ENCODE measurements around the gene GNAQ.
"Not testable (repeated sequence)": the region's sequence is repeated elsewhere in the genome, so short reads cannot be mapped to it uniquely, and the experiment has no call there.

The GNAQ gene

GRCh38 chr9:77806741-77807140 is 224.9 kb downstream of the GNAQ start:
- DNase-seq = no peak

DNA sequence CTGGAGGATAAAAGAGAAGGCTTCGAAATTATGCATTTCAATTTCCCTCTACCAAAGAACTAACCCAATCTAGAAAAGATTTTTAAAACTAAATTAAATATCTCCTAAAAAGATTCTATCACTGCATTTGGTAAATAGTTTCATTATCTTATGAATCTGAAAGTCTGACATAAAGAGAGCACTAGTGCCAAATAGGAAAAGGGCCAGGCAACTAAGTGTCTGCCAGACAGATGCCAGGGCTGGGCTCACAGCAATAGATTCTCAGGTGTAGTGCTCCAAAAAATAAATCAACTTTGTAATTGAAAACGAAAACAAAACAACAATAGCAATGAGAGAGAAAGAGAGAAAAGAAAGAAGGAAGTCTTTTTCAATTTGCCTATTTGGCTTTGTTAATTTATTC is 225.8 kb downstream of the GNAQ start:
- DNase-seq = no peak

- no peak for DNase-seq
Observed at GRCh38 chr9:77803423-77803822, 228.2 kb downstream of the GNAQ start.

- no peak for DNase-seq
Observed at GRCh38 chr9:77802515-77803293, 228.9 kb downstream of the GNAQ start.

DNA sequence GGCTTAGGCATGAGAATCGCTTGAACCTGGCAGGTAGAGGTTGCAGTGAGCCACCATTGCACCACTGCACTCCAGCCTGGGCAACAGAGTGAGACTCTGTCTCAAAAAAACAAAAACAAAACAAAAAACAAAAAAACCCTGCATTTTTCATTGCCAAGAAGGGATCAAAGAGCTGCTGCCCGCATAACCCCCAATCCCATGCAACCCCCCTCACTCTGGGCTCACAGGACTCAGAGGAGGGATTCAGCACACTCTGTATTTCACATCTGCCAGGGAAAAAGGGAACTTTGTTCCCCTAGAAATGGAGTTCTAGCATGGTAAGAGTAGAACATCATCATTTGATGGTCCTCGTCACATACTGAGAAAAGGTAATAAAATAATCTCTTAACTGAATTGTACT is 229.5 kb downstream of the GNAQ start:
- no peak for DNase-seq

DNA sequence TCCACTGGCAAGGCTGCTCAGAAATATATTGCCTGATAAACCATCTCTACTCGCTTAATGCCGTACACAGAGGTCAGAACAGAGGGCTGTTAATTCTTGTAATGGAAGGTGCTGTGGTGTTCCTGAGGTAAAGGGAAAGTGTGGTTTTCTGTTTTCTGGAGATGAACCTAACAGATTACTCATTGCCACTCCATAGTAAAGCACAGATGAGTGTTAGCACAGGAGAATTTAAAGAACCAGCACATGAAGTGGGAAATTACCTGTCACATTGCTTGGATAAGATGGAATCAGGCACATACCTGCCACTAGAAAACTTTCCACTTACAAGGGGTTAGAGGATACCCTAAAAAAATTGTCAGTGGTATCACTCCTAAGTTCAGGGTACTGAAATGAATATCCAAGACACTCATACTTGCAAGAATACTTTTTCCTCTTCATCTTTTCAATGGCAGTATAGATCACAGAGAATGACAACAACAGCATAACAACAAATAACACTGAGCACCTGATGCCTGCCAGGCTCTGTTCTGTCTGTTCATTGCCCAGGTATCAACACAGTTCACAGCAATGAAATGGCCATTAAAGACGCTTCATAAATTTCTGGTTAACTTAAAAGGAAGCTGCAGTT is 230.6 kb downstream of the GNAQ start:
- DNase-seq = no peak

- no peak for DNase-seq
Observed at GRCh38 chr9:77798140-77798539, 233.5 kb downstream of the GNAQ start.

DNA sequence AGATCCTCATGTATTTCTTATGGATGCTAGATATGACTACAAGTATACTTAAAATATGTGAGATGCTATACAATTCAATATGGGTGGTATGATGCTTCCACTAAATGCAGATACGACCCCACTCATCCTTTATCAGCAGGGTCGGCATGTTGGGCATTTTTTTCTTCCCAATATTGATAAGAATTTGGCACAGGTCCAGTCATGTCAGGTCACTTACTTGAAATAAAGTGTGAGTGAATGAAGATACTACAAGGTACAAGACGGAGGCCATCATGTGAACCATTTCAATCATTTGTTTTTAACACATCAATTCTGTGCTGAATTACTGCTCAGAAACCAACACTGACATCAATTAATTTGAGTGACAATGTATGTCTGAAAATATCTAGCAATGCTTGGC is 236.6 kb downstream of the GNAQ start:
- DNase-seq = no peak

- DNase-seq = no peak
Observed at GRCh38 chr9:77793849-77794248, 237.8 kb downstream of the GNAQ start.

DNA sequence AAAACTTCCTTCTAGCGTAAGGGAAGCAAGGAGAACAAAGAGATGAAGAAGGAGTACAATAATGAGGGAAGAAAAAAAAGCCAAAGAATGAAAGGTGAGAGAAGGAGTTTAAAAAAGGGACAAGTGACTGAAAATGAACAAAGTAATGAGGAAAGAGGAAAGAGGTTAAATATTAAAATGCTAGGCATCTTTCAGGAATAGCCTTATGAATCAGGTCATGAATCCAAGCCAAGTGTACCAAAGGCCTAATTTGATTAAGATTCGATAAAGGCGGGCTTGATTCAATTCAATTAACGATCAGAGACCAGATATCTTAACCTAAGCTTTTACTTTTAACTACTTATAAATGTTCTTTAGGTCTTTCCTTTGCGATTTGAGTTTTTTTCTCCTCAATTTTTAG is 241.7 kb downstream of the GNAQ start:
- no peak for DNase-seq

- no peak for DNase-seq
Observed at GRCh38 chr9:77785341-77785740, 246.3 kb downstream of the GNAQ start.

- DNase-seq = no peak
Observed at GRCh38 chr9:77783518-77783917, 248.1 kb downstream of the GNAQ start.

GRCh38 chr9:77779010-77779409 is 252.6 kb downstream of the GNAQ start:
- no peak for DNase-seq

DNA sequence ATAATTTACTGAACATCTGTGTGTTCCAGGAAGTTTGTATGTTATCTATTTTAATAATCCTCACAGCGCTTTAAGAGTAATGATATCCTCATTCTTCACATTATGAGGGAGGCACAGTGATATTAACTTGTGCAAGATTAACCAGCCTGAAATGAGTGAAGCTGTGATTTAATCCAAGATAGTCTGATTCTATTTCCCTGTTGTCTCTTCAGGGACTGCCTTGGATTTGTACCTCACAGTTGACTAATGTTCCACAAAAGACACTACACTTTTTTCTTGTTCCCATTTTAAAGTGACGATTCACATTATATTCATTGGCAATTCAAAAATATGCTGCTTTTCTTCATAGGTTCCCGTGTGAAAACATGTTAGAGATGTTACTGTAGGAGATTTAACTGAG is 258.2 kb downstream of the GNAQ start:
- DNase-seq = no peak

- DNase-seq = no peak
Observed at GRCh38 chr9:77772646-77773045, 259.0 kb downstream of the GNAQ start.

GRCh38 chr9:77771171-77771570 is 260.4 kb downstream of the GNAQ start:
- no peak for DNase-seq

GRCh38 chr9:77770340-77770739 is 261.3 kb downstream of the GNAQ start:
- no peak for DNase-seq

DNA sequence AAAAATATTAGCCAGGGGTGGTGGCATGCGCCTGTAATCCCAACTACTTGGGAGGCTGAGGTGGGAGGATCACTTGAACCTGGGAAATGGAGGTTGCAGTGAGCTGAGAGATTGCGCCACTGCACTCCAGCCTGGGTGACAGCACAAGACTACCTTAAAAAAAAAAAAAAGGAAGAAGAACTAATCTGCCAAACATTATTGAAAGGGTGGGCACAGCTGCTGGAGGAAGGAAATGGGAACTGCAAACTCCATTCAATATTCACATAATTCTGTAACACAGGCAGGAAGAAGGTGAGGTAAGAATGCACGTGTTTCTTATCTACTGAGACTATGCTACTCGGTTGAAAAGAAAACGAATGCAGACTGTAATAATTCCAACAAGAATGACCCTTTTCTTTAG is 262.4 kb downstream of the GNAQ start:
- DNase-seq = no peak

- DNase-seq = no peak
Observed at GRCh38 chr9:77766587-77766986, 265.0 kb downstream of the GNAQ start.

GRCh38 chr9:77765781-77766259 is 265.8 kb downstream of the GNAQ start:
- no peak for DNase-seq

GRCh38 chr9:77764894-77765780 is 266.5 kb downstream of the GNAQ start:
- DNase-seq = no peak

DNA sequence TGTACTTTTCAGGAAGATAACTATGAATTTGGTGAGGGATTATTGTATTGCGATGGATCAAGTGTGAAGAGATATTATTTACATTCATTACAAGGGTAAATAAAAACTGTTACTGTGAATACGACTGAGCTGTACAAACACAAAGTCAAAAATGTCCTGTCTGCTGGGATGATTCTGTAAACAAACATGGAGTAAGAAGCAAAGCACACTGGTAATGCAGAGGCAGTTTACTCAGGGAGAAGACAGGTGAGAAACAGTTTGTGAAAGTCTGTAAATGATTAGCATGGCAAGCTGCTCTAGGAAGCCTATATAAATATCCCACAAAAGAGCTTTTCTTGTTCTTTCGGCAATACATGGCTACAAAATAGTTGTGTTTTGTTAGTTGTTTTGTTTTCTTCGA is 268.0 kb downstream of the GNAQ start:
- no peak for DNase-seq

- DNase-seq = not testable (repeated sequence)
Observed at GRCh38 chr9:77760919-77761318, 270.7 kb downstream of the GNAQ start.

- DNase-seq = no peak
Observed at GRCh38 chr9:77759391-77759790, 272.2 kb downstream of the GNAQ start.

Measured in activated T-cell treated with anti-CD3 and anti-CD28 coated beads, Interleukin-2, amount 50 U/mL, for 48 hours (primary cell).